ENCODE measurements around the gene SPECC1L.
A peak's percentile ranks its signal among the peaks of the same experiment; 100 is the strongest.
"Not testable (repeated sequence)": the region's sequence is repeated elsewhere in the genome, so short reads cannot be mapped to it uniquely, and the experiment has no call there.

Gene SPECC1L

GRCh38 chr22:24284747-24285203 lies 14.1 kb downstream of the SPECC1L start:
- no peak for DNase-seq (ENCODE audit: low read depth)

DNA sequence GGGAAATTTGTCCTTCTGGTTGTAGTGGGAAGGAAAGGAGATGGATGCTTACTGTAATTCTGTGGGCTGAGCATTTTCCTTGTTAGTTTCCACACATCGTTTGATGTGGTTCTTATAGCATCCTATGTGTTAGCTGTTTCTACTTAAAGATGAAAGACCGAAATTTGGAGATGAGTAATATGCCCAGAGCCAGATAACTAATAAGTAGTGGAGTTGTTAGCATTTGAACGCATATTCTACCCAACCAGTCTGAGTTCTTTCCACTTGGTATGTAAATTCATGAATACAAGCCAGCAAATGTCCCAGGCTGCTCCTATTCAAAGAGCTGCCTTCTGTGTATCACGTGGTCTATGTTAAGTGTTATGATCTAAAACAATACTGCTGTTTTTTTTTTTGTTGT lies 14.6 kb downstream of the SPECC1L start:
- no peak for DNase-seq (ENCODE audit: low read depth)

GRCh38 chr22:24287212-24287611 lies 16.6 kb downstream of the SPECC1L start:
- not testable (repeated sequence) for DNase-seq (ENCODE audit: low read depth)

DNA sequence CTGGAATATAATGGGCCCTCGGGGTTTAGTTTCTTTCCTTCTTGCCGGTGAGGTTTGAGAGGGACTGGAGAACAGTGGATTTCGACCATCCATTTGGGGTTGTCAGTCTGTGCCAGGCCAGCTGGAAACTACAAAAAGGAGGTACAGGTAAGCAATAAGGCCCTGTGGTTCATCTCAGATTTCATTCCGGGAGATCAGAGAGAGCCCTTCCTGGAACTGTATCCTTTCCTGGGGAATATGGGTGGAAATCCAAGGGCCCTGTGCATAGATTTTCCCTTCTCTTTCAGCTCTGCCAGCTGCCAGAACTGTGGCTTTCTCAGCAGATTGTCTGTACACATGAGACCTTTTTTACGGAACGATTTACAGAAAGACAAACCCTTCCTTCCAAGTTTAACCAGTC lies 17.2 kb downstream of the SPECC1L start:
- DNase-seq (ENCODE audit: low read depth), result not testable (repeated sequence)

GRCh38 chr22:24289114-24289513 lies 18.5 kb downstream of the SPECC1L start:
- no peak for DNase-seq (ENCODE audit: low read depth)

- no peak for DNase-seq (ENCODE audit: low read depth)
These were observed 19.1 kb downstream of the SPECC1L start for GRCh38 chr22:24289741-24290163.

DNA sequence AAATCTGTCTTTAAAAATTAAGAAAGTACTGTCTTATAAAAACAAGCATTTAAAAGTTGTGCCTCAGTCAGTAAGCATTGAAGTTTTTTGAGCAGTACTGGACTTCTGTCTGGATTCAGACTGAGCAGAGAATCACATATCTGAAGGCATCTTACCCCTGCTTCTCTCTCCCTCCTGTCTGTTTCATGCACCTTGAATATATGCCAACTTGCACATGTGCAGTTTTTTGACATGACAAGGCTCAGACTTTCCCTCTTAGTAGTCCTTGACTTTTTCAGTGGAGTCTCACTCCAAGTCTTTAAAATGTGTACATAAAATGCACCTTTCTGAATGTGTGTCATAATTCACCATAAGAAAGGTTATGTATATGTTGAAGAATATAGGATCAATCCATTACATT lies 19.8 kb downstream of the SPECC1L start:
- DNase-seq (ENCODE audit: low read depth), result no peak

DNA sequence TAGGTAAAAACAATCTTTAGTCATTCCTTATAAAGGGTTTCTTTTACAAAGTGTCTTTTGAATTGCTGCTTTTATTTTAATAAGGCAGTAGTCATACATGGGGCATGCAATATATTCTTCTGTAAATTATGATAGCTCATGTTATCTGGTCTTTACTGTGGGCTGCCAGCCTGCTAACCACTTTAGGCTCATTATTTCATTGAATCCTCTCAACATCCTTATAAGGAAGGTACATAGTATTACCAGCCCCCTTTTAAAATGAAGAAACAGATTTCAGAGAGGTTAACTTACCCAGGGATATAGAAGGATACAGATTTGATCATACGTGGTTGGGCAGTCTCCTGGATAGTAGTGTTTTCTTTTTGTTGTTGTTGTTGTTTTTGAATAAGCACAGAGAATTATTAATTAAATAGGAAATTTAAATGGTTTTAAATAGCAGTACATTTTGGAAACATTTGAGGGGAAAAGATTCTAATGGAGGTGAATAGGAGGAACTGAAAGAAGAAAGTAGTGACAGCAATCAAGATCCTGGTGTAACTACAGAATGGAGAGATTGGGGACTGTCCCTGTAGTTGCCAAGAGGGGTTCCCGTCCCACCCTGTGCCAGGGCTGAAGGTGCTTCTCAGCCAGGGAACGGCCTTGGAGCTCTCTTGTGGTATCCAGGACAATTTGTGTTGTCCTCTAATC lies 21.0 kb downstream of the SPECC1L start:
- no peak for DNase-seq (ENCODE audit: low read depth)

DNA sequence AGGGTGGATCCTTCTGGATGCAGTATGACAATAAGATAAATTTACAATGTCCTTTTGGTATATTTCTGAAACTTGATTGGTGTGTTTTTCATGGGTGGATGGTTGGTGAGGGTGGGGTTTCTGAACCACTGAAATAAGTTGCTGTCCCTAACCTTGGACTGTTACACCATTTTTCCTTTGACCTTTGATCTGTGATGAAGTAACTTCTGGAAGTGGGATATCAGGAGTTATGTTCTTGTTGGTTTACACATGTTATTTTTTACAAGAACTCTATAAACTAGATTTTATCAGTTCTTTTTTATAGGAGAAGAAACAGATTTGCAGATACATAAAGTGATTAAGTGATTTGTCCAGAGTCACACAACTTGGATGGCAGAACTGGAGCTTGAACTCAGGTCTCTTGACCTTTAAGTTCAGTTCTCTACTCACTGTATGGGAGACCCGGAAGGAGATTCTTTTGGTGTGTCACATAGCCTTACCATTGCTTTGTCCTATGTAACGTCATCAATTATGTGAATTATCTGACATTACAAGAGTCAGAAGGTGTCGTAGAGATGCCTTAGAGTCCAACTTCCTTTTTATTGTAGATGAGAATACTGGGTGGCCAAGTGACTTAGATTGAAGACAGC lies 21.7 kb downstream of the SPECC1L start:
- not testable (repeated sequence) for DNase-seq (ENCODE audit: low read depth)

DNA sequence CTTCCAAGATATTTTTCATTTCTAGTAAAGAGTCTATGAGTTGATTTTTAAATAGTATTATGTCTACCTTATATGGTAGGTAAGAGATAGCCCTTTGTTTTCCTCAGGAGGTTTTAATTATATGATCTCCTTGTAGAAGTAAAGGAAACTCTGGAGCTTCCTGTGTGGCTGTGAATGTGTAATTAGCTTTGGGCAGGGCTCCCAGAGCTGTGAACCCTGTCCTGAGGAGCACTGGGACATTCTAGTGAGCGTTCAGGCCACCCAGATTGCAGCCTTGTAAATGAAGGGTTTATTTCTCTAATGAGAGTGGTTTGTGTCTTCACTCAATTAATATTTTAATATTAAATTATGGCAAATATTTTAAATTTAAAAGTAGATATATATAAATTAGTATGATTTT lies 24.3 kb downstream of the SPECC1L start:
- DNase-seq (ENCODE audit: low read depth), result not testable (repeated sequence)

GRCh38 chr22:24298497-24299155 lies 28.0 kb downstream of the SPECC1L start:
- not testable (repeated sequence) for DNase-seq (ENCODE audit: low read depth)

- DNase-seq (ENCODE audit: low read depth), result not testable (repeated sequence)
These were observed 29.9 kb downstream of the SPECC1L start for GRCh38 chr22:24300522-24300921.

DNA sequence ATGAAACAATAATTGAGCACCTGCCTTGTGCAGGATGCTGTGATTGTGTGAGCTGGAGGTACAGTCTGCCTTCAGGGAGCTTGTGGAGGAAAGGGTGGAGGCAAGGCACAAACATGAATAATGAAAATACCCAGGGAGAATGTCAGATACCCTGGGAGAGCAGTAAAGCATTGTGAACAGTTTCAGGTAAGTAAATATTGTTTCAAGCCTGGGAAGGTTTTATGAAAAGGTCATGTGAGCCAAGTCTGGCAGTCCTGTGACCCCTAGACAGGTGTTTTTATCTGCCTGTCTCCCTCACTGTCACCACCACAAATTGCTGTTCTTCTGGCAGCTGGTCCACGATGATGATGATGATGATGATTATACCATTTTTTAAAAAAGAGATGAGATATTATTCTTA lies 32.0 kb downstream of the SPECC1L start:
- no peak for DNase-seq (ENCODE audit: low read depth)

GRCh38 chr22:24303007-24303406 lies 32.4 kb downstream of the SPECC1L start:
- no peak for DNase-seq (ENCODE audit: low read depth)

DNA sequence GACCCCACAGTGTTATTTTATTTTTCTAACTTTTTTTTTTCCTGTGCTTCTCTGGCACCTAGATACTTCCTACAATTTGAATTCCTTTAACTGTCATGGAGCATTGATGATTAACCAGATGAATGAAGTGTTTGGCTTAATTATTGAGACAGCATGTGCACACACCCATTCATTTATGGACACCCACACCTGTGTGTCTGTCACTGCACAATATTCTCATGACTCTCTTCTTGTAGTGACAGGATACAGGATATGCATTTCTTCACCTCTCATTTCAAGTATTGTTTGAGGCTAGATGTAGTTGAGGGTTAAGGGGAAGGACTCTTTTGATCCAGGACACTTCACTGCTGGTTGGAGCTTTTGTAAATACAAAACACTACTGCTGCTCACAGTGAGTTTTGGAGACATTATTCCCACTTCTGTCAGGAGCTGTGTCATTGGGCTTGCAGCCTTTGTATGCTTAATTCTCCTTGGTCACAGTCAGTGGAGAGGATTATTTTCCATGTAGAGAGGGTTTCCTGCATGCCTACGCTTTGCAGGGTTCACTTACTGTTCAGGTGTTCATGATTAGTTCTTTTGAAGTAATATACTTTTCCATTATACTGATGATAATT lies 33.5 kb downstream of the SPECC1L start:
- DNase-seq (ENCODE audit: low read depth), result no peak

- peak; percentile 4 for DNase-seq (ENCODE audit: low read depth)
These were observed 34.6 kb downstream of the SPECC1L start for GRCh38 chr22:24305260-24305692.

DNA sequence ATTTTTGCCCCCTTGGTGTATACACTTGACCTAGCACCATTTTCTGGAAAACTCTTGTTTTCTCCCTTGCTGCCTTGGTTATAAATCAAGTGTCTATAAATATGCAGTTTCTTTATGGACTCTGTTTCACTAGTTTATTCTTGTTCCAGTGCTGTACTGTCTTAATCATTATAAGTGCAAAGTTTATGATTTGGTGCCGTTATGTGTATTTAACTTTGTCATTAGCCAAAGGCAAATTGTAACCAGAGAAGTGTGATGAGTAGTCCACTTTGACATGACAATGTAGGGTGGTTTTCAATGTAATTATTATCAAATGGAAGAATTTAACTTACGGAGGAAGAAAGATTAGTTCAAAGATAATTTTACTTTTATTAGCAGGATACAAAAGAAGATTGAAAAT lies 40.3 kb downstream of the SPECC1L start:
- DNase-seq (ENCODE audit: low read depth), result no peak

- DNase-seq (ENCODE audit: low read depth), result no peak
These were observed 44.8 kb downstream of the SPECC1L start for GRCh38 chr22:24315367-24315966.

DNA sequence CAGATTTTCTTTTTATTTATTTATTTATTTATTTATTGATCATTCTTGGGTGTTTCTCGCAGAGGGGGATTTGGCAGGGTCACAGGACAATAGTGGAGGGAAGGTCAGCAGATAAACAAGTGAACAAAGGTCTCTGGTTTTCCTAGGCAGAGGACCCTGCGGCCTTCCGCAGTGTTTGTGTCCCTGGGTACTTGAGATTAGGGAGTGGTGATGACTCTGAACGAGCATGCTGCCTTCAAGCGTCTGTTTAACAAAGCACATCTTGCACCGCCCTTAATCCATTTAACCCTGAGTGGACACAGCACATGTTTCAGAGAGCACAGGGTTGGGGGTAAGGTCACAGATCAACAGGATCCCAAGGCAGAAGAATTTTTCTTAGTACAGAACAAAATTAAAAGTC lies 45.6 kb downstream of the SPECC1L start:
- not testable (repeated sequence) for DNase-seq (ENCODE audit: low read depth)

DNA sequence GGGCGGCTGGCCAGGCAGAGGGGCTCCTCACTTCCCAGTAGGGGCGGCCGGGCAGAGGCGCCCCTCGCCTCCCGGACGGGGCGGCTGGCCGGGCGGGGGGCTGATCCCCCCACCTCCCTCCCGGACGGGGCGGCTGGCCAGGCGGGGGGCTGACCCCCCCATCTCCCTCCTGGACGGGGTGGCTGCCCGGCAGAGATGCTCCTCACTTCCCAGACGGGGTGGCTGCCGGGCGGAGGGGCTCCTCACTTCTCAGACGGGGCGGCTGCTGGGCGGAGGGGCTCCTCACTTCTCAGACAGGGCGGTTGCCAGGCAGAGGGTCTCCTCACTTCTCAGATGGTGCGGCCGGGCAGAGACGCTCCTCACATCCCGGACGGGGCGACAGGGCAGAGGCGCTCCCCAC lies 46.9 kb downstream of the SPECC1L start:
- not testable (repeated sequence) for DNase-seq (ENCODE audit: low read depth)

DNA sequence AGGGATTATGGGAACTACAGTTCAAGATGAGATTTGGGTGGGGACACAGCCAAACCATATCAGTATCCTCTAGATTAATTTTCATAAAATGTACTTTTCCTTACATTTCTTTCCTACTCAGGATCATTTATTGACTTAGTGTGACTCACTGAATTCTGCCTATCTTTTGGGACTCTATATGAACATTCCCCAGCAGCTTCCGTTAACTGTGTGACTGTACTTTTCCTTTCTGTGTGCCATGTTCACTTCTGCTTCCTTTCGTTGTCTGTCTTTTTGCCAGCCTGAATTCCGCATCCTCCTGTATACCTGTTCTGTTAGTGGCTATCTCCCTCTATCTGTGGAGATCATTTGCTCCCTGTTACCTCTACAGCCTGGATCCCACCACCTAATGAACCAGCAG lies 48.8 kb downstream of the SPECC1L start:
- no peak for DNase-seq (ENCODE audit: low read depth)

DNA sequence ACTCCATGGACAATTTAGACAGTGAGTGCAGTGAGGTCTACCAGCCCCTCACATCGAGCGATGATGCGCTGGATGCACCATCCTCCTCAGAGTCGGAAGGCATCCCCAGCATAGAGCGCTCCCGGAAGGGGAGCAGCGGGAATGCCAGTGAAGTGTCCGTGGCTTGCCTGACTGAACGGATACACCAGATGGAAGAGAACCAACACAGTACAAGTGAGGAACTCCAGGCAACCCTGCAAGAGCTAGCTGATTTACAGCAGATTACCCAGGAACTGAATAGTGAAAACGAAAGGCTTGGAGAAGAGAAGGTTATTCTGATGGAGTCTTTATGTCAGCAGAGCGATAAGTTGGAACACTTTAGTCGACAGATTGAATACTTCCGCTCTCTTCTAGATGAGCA lies 51.4 kb downstream of the SPECC1L start:
- no peak for DNase-seq (ENCODE audit: low read depth)

Measured in activated T-cell treated with anti-CD3 and anti-CD28 coated beads for 48 hours (primary cell).